ENCODE measurements around the gene ADNP2. TPM values are rescaled to one million over a fixed set of nuclear protein-coding genes. Genes with fewer than 3 reads are reported as not detected.

ADNP2 gene
- 8.9 and 9.1 TPM in 2 replicates for polyA plus RNA-seq

DNA sequence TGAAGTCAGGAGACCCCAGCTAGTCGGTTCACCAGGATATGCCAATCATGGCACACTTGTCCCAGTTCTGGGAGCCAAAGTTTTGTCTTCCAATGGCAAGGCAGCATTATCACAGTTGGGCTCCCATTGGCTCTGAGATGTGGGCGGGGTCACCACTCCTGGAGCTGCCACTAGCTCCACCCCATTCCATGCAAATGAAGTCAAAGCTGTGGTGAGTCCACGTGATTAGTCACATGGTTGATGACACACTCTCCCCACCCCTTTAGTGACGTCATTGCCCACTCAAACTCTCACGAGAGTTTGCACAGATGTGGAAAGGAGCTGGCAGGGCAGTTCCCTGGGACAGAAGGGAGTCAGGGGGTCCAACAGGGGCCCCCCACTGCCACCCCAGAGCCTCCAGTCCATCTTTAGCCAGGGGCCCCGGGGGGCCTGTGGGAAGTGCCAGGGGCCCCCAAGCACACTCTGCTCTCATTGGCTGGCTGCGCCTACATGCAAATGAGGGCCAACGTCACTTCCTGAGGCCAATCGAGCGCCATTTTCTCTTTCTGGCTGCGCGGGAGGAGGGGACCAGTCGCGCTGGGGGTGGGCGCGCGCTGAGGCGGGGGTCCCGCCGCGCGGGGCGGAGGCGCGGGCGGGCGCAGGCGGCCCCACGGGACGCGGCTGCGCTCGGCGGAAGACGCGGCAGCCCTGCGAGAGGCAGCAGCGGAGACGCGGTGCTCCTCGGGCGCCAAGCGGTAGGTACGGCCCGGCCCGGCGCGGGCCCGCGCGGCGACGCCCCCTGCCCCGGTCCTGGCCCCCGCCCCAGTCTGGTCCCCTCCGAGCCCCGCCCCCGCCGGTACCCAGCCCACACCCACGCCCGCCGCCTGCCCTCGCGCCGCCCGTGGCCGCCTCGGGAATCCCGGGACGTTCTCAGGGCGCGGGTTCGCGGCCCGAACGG, at the start of gene ADNP2:
TSS of gene ADNP2 (plus strand) at position 524 of the 937 bp plus-strand sequence. CDS start 8,281 bp downstream, outside the sequence.

Other genes with a start within 250 kb of the ADNP2 start
- 5.1 and 6.9 TPM in 2 replicates for gene SLC66A2, start 157.6 kb upstream of the ADNP2 start, polyA plus RNA-seq
- gene HSBP1L1, start 144.6 kb upstream of the ADNP2 start, polyA plus RNA-seq: 9.5 and 26.3 TPM in 2 replicates
- gene TXNL4A, start 120.7 kb upstream of the ADNP2 start, polyA plus RNA-seq: 243 and 270 TPM in 2 replicates
- 2.6 and 8.2 TPM in 2 replicates for gene RBFA, start 74.8 kb upstream of the ADNP2 start, polyA plus RNA-seq
- not detected in 2 replicates for gene PARD6G, start 138.3 kb downstream of the ADNP2 start, polyA plus RNA-seq

All from Purkinje cell (primary cell).